Measurements from ENCODE around the gene SUGCT. TPM values are rescaled to one million over a fixed set of nuclear protein-coding genes. Genes with fewer than 3 reads are reported as not detected.

Gene SUGCT
- total RNA-seq, 2 donors from 2014 or later: 3.3 to 15.2 TPM

DNA sequence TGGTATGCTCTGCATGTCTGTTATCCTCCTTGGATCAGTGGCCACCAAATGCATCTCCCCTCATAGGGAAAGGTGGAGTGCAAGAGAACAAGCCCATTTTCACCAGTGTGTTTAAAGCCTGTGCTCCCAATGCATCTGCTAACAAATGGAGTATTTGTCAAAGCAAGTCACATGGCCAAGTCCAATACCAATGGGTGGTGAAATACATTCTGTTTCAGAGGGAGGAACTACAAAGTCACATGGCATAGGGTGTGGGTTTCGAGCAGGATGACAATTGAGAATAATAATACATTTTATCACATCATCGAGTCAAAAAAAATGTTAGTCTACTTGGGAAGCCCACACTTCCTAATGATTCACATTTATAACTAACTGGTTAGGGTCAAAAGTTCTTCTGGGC, 62.7 kb downstream of the SUGCT start:
- TF ChIP-seq, protein P1, sequence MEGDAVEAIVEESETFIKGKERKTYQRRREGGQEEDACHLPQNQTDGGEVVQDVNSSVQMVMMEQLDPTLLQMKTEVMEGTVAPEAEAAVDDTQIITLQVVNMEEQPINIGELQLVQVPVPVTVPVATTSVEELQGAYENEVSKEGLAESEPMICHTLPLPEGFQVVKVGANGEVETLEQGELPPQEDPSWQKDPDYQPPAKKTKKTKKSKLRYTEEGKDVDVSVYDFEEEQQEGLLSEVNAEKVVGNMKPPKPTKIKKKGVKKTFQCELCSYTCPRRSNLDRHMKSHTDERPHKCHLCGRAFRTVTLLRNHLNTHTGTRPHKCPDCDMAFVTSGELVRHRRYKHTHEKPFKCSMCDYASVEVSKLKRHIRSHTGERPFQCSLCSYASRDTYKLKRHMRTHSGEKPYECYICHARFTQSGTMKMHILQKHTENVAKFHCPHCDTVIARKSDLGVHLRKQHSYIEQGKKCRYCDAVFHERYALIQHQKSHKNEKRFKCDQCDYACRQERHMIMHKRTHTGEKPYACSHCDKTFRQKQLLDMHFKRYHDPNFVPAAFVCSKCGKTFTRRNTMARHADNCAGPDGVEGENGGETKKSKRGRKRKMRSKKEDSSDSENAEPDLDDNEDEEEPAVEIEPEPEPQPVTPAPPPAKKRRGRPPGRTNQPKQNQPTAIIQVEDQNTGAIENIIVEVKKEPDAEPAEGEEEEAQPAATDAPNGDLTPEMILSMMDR (IDR thresholded peaks at IDR 0.05): no peak
- H3K9me3 ChIP-seq: no peaks in the 10 kb centered on the region
- H3K27me3 ChIP-seq (replicated peaks; ENCODE audit: insufficient read depth): no peaks in the 10 kb centered on the region
- no peak overlapping the region for H3K27ac ChIP-seq
- DNase-seq (ENCODE audit: low spot score) (no peak), ATAC-seq (ENCODE audit: insufficient number of reproducible peaks, low FRiP score, low read depth) (no peak)
- H3K36me3 ChIP-seq: no peaks in the 10 kb centered on the region
- no peak overlapping the region for H3K4me3 ChIP-seq
- peaks cover 3 to 33% of the 10 kb centered on the region in 2 donors for H3K4me1 ChIP-seq (ENCODE audit: control insufficient read depth in 1 of 2, low read depth in 2 of 2)

DNA sequence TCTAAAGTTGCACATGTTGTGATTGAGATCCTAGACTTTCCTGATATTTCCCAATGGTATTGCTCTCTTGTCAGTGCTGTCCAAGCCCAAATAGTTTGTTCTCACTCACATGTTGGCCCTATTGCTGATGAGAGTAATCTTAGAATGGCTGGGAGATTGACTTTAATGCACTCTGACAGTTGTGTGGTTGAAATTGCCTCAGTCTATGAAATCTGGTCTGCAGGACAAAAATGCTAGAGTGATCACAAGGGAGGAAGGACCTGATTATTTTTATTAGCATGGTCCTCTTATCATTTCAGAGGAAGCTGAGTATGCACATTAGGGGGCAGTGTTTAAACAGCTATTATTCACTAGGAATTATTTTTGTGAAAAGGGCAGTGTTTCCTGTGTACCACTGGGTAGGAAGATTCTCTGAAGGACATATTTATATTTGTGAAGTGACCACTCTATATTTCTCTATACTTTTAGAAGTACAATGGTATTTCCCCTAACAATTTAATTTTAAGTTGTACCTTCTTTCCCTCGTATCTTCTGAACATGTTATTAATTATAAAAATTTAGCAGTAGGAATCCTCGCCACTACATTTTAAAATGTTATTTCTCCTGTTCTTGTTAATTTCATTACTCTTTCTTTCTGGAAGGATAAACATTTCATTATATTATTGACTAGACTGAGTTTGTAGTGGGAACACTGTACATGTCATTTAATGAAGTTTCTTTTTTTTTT, 64.4 kb downstream of the SUGCT start:
- no peak for ATAC-seq (ENCODE audit: insufficient number of reproducible peaks, low FRiP score, low read depth)
- Histone ChIP-seq H3K36me3 (no peaks in the 10 kb centered on the region), H3K9me3 (no peaks in the 10 kb centered on the region), H3K27ac (peak overlapping the region in 1 of 2 donors; percentile 53), H3K27me3 (replicated peaks; ENCODE audit: insufficient read depth) (no peaks in the 10 kb centered on the region), H3K4me3 (no peak overlapping the region), H3K4me1 (ENCODE audit: control insufficient read depth in 1 of 2, low read depth in 2 of 2) (peaks cover 3 to 35% of the 10 kb centered on the region in 2 donors)
- no peak for DNase-seq (ENCODE audit: low spot score)
- TF ChIP-seq, protein P1 (IDR thresholded peaks at IDR 0.05): peak; percentile 31

DNA sequence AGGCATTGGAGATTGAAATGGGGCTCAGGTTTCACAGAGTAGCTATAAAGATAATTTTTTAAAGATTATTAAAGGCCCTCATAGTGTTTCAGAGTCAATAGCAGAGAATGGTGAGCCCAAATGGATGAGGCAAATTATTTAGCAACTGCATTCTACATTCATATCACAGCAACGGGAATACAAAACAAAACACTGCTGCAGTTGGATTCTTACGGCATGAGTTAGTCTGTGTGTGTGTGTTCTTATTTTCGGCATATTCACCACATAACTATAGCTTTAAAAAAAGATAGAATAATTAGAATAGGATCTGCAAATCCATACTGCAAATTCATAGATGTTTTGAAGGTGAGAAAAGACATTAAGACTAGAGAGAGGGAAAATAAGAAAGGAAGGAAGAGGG, 66.0 kb downstream of the SUGCT start:
- Histone ChIP-seq H3K9me3 (no peaks in the 10 kb centered on the region), H3K27me3 (replicated peaks; ENCODE audit: insufficient read depth) (no peaks in the 10 kb centered on the region), H3K4me3 (peak overlapping the region; percentile 46), H3K27ac (peak overlapping the region in 1 of 2 donors; percentile 53), H3K36me3 (no peaks in the 10 kb centered on the region), H3K4me1 (ENCODE audit: control insufficient read depth in 1 of 2, low read depth in 2 of 2) (peaks cover 5 to 35% of the 10 kb centered on the region in 2 donors)
- DNase-seq (ENCODE audit: low spot score) (no peak), ATAC-seq (ENCODE audit: insufficient number of reproducible peaks, low FRiP score, low read depth) (peak; percentile 75)
- TF ChIP-seq, protein P1 (IDR thresholded peaks at IDR 0.05): no peak

DNA sequence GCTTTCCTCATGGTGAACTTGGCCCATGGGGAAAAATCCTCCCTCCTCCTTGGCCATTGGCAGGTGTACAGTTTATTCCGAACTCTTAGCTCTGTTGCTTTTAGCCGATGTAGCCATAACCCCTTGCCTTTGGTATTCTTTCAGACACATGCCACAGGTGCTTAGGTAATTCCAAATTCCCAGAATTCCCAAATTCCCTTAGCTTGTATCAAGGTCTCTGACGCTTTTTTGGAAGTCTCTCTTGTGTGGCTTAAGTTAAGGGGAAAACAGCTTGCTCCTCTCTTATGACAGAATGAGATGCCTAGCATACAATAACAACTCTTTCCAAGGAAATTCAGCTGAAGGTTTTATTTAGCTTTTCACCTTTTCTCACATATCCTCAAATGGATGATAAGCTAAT, 68.0 kb downstream of the SUGCT start:
- no peaks in the 10 kb centered on the region for H3K36me3 ChIP-seq
- TF ChIP-seq, protein P1 (IDR thresholded peaks at IDR 0.05): no peak
- peak overlapping the region; percentile 6 to 53 for H3K27ac ChIP-seq
- ATAC-seq (ENCODE audit: insufficient number of reproducible peaks, low FRiP score, low read depth) (no peak), DNase-seq (ENCODE audit: low spot score) (no peak)
- peaks cover 6 to 35% of the 10 kb centered on the region in 2 donors for H3K4me1 ChIP-seq (ENCODE audit: control insufficient read depth in 1 of 2, low read depth in 2 of 2)
- H3K27me3 ChIP-seq (replicated peaks; ENCODE audit: insufficient read depth): no peaks in the 10 kb centered on the region
- H3K9me3 ChIP-seq: no peaks in the 10 kb centered on the region
- no peak overlapping the region for H3K4me3 ChIP-seq

DNA sequence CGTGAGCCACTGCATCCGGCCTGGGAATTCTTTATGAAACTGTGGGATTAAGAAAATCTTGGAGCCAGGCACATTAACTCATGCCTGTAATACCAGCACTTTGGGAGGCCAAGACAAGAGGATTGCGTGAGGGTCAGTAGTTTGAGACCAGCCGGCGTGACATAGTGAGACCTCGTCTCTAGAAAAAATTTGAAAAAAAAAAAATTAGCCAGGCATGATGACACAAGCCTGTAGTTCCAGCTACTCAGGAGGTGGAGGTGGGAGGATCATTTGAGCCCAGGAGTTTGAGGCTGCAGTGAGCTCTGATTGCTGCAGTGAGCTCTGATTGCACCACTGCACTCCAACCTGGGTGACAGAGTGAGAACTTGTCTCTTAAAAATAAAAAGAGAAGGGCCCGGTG, 69.8 kb downstream of the SUGCT start:
- Histone ChIP-seq H3K4me1 (ENCODE audit: control insufficient read depth in 1 of 2, low read depth in 2 of 2) (peaks cover 6 to 28% of the 10 kb centered on the region in 2 donors), H3K27ac (no peak overlapping the region), H3K36me3 (no peaks in the 10 kb centered on the region), H3K27me3 (replicated peaks; ENCODE audit: insufficient read depth) (no peaks in the 10 kb centered on the region), H3K4me3 (no peak overlapping the region), H3K9me3 (no peaks in the 10 kb centered on the region)
- no peak for ATAC-seq (ENCODE audit: insufficient number of reproducible peaks, low FRiP score, low read depth)
- no peak for DNase-seq (ENCODE audit: low spot score)
- TF ChIP-seq, protein P1 (IDR thresholded peaks at IDR 0.05): no peak

Measured in thoracic aorta (tissue), 2 donors.